IMR-90 (cell line): ENCODE data around the gene CXCL17. TPM values are rescaled to one million over a fixed set of nuclear protein-coding genes. Genes with fewer than 3 reads are reported as not detected.
A peak's percentile ranks its signal among the peaks of the same experiment; 100 is the strongest.

Source experiments
- ATAC-seq: fragments of 200-7000 bp; cut with Tn5 transposase; 2 replicates; pipeline ENCODE4 v1.9.1; 2020; ENCODE audit warnings: low read depth, mild to moderate bottlenecking, moderate library complexity
- BruUV-seq: library from RNA; stranded (reverse); fragments of 400-500 nt; replicated peaks from 2 replicates; lab custom pipeline; 2021; lab: Mats Ljungman, UMichigan
- CTCF ChIA-PET: fragments of 300-600 bp; formaldehyde crosslinking; extraction: SDS; loops from one replicate; lab custom pipeline; 2021; ENCODE audit warnings: antibody characterized with exemption; lab: Yijun Ruan, JAX
- POLR2A ChIA-PET: fragments of 300-600 bp; sonication (Branson Sonifier 250); formaldehyde crosslinking; loops from one replicate; lab custom pipeline; 2022; ENCODE audit warnings: antibody characterized with exemption; ENCODE audit not compliant: unreplicated experiment; lab: Charles Lee
- DNase-seq: peaks from one replicate; pipeline ENCODE4 v3.0.0; 2013
- H2AFZ ChIP-seq: replicated peaks from 2 replicates; pipeline ENCODE3; 2013; ENCODE audit warnings: low read length, mild to moderate bottlenecking; ENCODE audit not compliant: poor library complexity
- H2AK5ac ChIP-seq: 2 replicates; pipeline ENCODE4 v1.6.1; 2013; ENCODE audit warnings: low read depth, low read length, inconsistent platforms
- H2AK9ac ChIP-seq: replicated peaks from 2 replicates; pipeline ENCODE3; 2013; ENCODE audit warnings: mild to moderate bottlenecking, low read depth, low read length, moderate library complexity; ENCODE audit not compliant: poor library complexity
- H2BK120ac ChIP-seq: 2 replicates; pipeline ENCODE4 v1.6.1; 2013; ENCODE audit warnings: low read depth, low read length, inconsistent platforms
- H2BK15ac ChIP-seq: 3 replicates; pipeline ENCODE4 v1.6.1; 2013; ENCODE audit warnings: low read depth, low read length, inconsistent platforms
- H2BK20ac ChIP-seq: 2 replicates; pipeline ENCODE4 v1.6.1; 2013; ENCODE audit warnings: low read depth, mild to moderate bottlenecking, inconsistent platforms, low read length, moderate library complexity
- H2BK5ac ChIP-seq: 2 replicates; pipeline ENCODE4 v1.6.1; 2013; ENCODE audit warnings: mild to moderate bottlenecking, low read depth, low read length, inconsistent platforms; ENCODE audit not compliant: poor library complexity, severe bottlenecking
- H3K14ac ChIP-seq: replicated peaks from 2 replicates; pipeline ENCODE4 v1.6.1; 2013; ENCODE audit warnings: low read depth, low read length, inconsistent platforms
- H3K18ac ChIP-seq: 2 replicates; pipeline ENCODE4 v1.6.1; 2013; ENCODE audit warnings: low read depth, low read length, control low read depth
- H3K23ac ChIP-seq: 2 replicates; pipeline ENCODE4 v1.6.1; 2013; ENCODE audit warnings: low read depth, low read length, inconsistent platforms
- H3K27ac ChIP-seq: 2 replicates; pipeline ENCODE4 v1.5.1; 2013; ENCODE audit warnings: mild to moderate bottlenecking, control low read depth, low read length; ENCODE audit not compliant: insufficient read depth
- H3K27me3 ChIP-seq: 2 replicates; pipeline ENCODE4 v1.6.1; 2013; ENCODE audit warnings: low read length; ENCODE audit not compliant: control insufficient read depth, insufficient read depth
- H3K36me3 ChIP-seq: 2 replicates; pipeline ENCODE4 v1.6.1; 2013; ENCODE audit warnings: low read length, mixed read lengths; ENCODE audit not compliant: control insufficient read depth, insufficient read depth
- H3K4ac ChIP-seq: 2 replicates; pipeline ENCODE4 v1.6.1; 2013; ENCODE audit warnings: low read depth, low read length, inconsistent platforms
- H3K4me1 ChIP-seq: 2 replicates; pipeline ENCODE4 v1.6.1; 2013; ENCODE audit warnings: low read length, mixed read lengths; ENCODE audit not compliant: control insufficient read depth, insufficient read depth
- H3K4me2 ChIP-seq: 2 replicates; pipeline ENCODE4 v1.6.1; 2013; ENCODE audit warnings: low read depth, mild to moderate bottlenecking, control low read depth, low read length, moderate library complexity
- H3K4me3 ChIP-seq: 2 replicates; pipeline ENCODE4 v1.5.1; 2013; ENCODE audit warnings: low read depth, mild to moderate bottlenecking, control low read depth, low read length, moderate library complexity; ENCODE audit not compliant: insufficient read depth
- H3K56ac ChIP-seq: 2 replicates; pipeline ENCODE4 v1.6.1; 2013; ENCODE audit warnings: low read length, inconsistent platforms; ENCODE audit not compliant: insufficient read depth; ENCODE audit errors: extremely low read depth
- H3K79me1 ChIP-seq, 2 experiments: 2 replicates each; pipeline ENCODE4 v1.6.1; 2013; ENCODE audit warnings: low read length in 2 of 2, inconsistent platforms in 1 of 2, low read depth in 1 of 2
- H3K9ac ChIP-seq: 2 replicates; pipeline ENCODE4 v1.6.1; 2013; ENCODE audit warnings: low read depth, low read length, control low read depth
- H3K9me1 ChIP-seq: 2 replicates; pipeline ENCODE4 v1.6.1; 2013; ENCODE audit warnings: low read length, inconsistent platforms; ENCODE audit not compliant: insufficient read depth
- H3K9me3 ChIP-seq: 2 replicates; pipeline ENCODE4 v1.6.1; 2013; ENCODE audit warnings: low read length; ENCODE audit not compliant: control insufficient read depth, insufficient read depth
- H4K20me1 ChIP-seq: 2 replicates; pipeline ENCODE4 v1.6.1; 2013; ENCODE audit warnings: low read length, inconsistent platforms; ENCODE audit not compliant: insufficient read depth
- H4K5ac ChIP-seq: 2 replicates; pipeline ENCODE4 v1.6.1; 2013; ENCODE audit warnings: mild to moderate bottlenecking, low read depth, low read length, control low read depth
- H4K8ac ChIP-seq, 2 experiments: 2 replicates each; pipeline ENCODE4 v1.6.1; 2013; ENCODE audit warnings: low read depth in 2 of 2, low read length in 2 of 2, control low read depth in 1 of 2, inconsistent platforms in 1 of 2
- H4K91ac ChIP-seq: 2 replicates; pipeline ENCODE4 v1.6.1; 2013; ENCODE audit warnings: low read depth, low read length, inconsistent platforms; ENCODE audit not compliant: insufficient read depth
- CEBPB ChIP-seq: IDR thresholded peaks from 2 replicates; pipeline ENCODE4 v1.6.1; 2012; ENCODE audit warnings: low read depth, low read length, improper control_type of control experiment
- MAFK ChIP-seq: IDR thresholded peaks from 2 replicates; pipeline ENCODE4 v1.6.1; 2012; ENCODE audit warnings: low read depth, low read length, improper control_type of control experiment
- MXI1 ChIP-seq: IDR thresholded peaks from 2 replicates; pipeline ENCODE4 v1.6.1; 2012; ENCODE audit warnings: low read depth, mild to moderate bottlenecking, low read length, moderate library complexity, borderline replicate concordance
- POLR2A ChIP-seq: IDR thresholded peaks from 2 replicates; pipeline ENCODE4 v1.6.1; 2012; ENCODE audit warnings: mild to moderate bottlenecking, low read depth, low read length
- RCOR1 ChIP-seq: IDR thresholded peaks from 2 replicates; pipeline ENCODE4 v1.6.1; 2012; ENCODE audit warnings: mild to moderate bottlenecking, low read length, improper control_type of control experiment; ENCODE audit not compliant: insufficient replicate concordance
- RFX5 ChIP-seq: IDR thresholded peaks from 2 replicates; pipeline ENCODE4 v1.8.0; 2012; ENCODE audit warnings: low read depth, mild to moderate bottlenecking, low read length, moderate library complexity
- SMC3 ChIP-seq: fragments of 150-350 bp; IDR thresholded peaks from 2 replicates; pipeline ENCODE4 v1.6.1; 2016; ENCODE audit warnings: low read depth, mild to moderate bottlenecking, antibody characterized with exemption, low read length, moderate library complexity
- WGBS, 2 experiments: methylation state at CpG; one replicate each; pipeline versions ENCODE4 v1.1.5 to v1.1.7; 2013; ENCODE audit warnings: missing lambda C conversion rate in 2 of 2; ENCODE audit not compliant: insufficient read length in 1 of 2; ENCODE audit errors: extremely low coverage in 2 of 2; 5-methylcytosine and 5-hydroxymethylcytosine counted together
- dilution Hi-C: fragments of 300-500 bp; cut with HindIII; formaldehyde crosslinking; loops from one replicate; pipeline ENCODE4 v1.14.3; 2018; ENCODE audit warnings: low sequenced_read_pairs; ENCODE audit not compliant: unreplicated experiment
- in situ Hi-C: fragments of 300-500 bp; cut with MboI; formaldehyde crosslinking; loops from 3 replicates; pipeline ENCODE4 v1.14.3; 2019; ENCODE audit warnings: low sequenced_read_pairs, inconsistent platforms, mixed read lengths
- intact Hi-C: fragments of 100-400 bp; cut with micrococcal nuclease; formaldehyde crosslinking; loops from 2 replicates; pipeline ENCODE4 v1.10.0; 2022
- polyA plus RNA-seq, 3 experiments: library from polyadenylated mRNA; depleted of rRNA; stranded (reverse); fragments of >200 nt; gene quantifications; 2 replicates each; pipeline ENCODE4 v1.2.3, GENCODE V29; 2012; ENCODE audit warnings: low replicate concordance in 1 of 3
- total RNA-seq: library from RNA; depleted of rRNA; stranded (reverse); fragments of >200 nt; gene quantifications from 2 replicates; pipeline ENCODE4 v1.2.3, GENCODE V29; 2012

Gene CXCL17
- total and polyA plus RNA-seq, 2 of the 4 experiments (the other 2 are of a cell fraction) = not detected

DNA sequence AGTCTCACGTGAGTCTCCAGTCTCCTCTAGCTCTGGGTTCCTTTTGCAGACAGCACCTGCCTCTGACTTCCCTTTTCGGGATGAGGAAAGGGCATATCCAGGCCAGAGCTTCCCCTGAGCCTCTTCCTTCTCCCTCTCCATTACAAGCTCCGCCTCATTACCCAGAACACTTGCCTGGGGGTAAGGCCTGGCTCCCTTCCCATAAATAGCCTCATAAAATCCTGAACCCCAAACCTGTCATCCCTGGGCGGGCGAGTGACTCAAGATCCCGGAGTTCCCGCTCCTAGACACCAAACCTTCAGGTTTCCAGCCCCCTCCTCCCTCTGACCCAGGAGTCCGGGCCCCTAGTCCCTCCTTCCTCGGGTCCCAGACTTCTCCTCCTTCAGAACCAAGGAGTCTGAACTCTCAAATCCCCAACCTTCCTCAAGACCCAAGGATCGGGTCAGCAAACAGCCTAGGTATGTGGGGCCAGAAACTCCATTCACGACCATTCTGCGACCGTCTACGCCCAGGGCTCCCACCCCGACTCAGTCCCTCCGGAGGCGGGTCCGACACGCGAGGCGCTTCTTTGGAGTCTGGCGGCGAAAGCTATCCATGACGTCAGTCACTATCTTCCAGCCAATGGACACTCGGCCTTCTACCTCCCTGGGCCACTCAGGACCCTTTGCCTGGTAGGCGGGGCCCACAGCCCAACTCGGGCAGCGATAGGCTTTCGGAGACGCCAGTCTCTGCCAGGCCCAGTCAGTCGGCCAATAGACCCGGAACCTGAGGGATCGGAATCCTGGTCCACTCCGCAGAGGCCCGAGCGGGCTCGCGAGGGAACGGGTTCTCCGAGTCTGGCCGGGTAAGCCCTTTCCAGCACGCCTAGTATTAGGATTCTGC, 46.1 kb downstream of the CXCL17 start (continued):
- no peak for TF ChIP-seq SMC3
- peak; percentile 86 for TF ChIP-seq POLR2A
- no peak for TF ChIP-seq CEBPB
- 0 out of 2 replicates have a peak, but pooled peaks have one; percentile 37 for TF ChIP-seq MXI1

DNA sequence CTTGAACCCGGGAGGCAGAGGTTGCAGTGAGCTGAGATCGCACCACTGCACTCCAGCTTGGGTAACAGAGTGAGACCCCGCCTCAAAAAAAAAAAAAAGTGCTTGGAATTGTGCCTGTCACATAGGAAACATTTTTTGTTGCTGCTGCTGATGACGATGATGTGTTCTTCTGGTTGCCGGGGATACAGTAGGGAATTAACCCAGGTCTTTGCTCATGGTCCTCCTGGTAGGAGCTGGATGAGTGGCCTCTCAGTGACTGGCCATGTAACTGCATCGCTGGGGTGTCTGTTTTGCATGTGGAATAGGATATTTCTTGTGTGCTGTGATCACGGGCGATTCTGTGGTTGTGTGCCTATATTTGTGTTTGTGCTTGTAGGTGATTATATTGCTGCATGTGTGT, 48.0 kb downstream of the CXCL17 start:
- dilution Hi-C loops (no loop called here), in situ Hi-C loops (loop anchor here (10.0 kb wide), 1 partner anchor 280 kb away; no protein-coding TSS in a partner anchor), intact Hi-C loops (no loop called here)
- Histone ChIP-seq H4K8ac (no peak overlapping the region), H2BK5ac (no peak overlapping the region), H2AK9ac (no peak overlapping the region), H4K91ac (no peak overlapping the region), H2BK20ac (no peak overlapping the region), H3K23ac (peak overlapping the region; percentile 33; the same call in 1 of the 2 replicates), H3K56ac (no peak overlapping the region), H2AFZ (no peak overlapping the region), H3K27me3 (peaks cover 29% of the 10 kb centered on the region), H3K4me1 (peaks cover 7% of the 10 kb centered on the region; the same call in 1 of the 2 replicates), H3K14ac (no peak overlapping the region), H3K79me1 (peaks cover 0 to 18% of the 10 kb centered on the region in 2 experiments; a peak in 2 of 4 replicates), H3K4ac (no peak overlapping the region), H3K9ac (no peak overlapping the region), H2AK5ac (no peak overlapping the region), H3K27ac (no peak overlapping the region), H3K18ac (no peak overlapping the region), H3K9me3 (no peaks in the 10 kb centered on the region), H4K5ac (no peak overlapping the region), H3K9me1 (peaks cover 16% of the 10 kb centered on the region), H3K36me3 (no peaks in the 10 kb centered on the region), H3K4me2 (no peak overlapping the region), H4K20me1 (no peaks in the 10 kb centered on the region; the same call in 1 of the 2 replicates), H2BK15ac (no peak overlapping the region), H3K4me3 (no peak overlapping the region), H2BK120ac (no peak overlapping the region)
- WGBS, 2 experiments = 74% methylated on average over 4 of the region's 8 CpGs; no CpG with 5 or more reads in 1 of the 2 experiments
- peak; percentile 10 for DNase-seq
- ChIA-PET CTCF (no interaction called here), POLR2A (no interaction called here)
- ATAC-seq = no peak
- no TSS peak for BruUV-seq
- TF ChIP-seq RCOR1 (no peak), POLR2A (no peak), MAFK (no peak), RFX5 (no peak)
